GM12878 (cell line): ENCODE results near the gene TSPAN2. TPM values are rescaled to one million over a fixed set of nuclear protein-coding genes. Genes with fewer than 3 reads are reported as not detected.

ENCODE experiments used
- ATAC-seq: fragments of 200-7000 bp; cut with Tn5 transposase; 3 replicates; pipeline ENCODE4 v1.9.1; 2020; ENCODE audit warnings: mild to moderate bottlenecking, moderate library complexity
- BruUV-seq: library from RNA; stranded (reverse); fragments of 400-500 nt; replicated peaks from 2 replicates; lab custom pipeline; 2021; lab: Mats Ljungman, UMichigan
- CTCF ChIA-PET: fragments of 300-600 bp; sonication (Branson Sonifier 250); formaldehyde crosslinking; extraction: SDS; loops from one replicate; lab custom pipeline; 2021; ENCODE audit warnings: inconsistent platforms; lab: Yijun Ruan, JAX
- POLR2A ChIA-PET: fragments of 350-600 bp; formaldehyde crosslinking; extraction: SDS; loops from one replicate; lab custom pipeline; 2021; ENCODE audit warnings: inconsistent platforms; lab: Charles Lee
- RAD21 ChIA-PET: fragments of 300-600 bp; sonication (Branson Sonifier 250); formaldehyde crosslinking; loops from one replicate; lab custom pipeline; 2023; ENCODE audit warnings: antibody characterized with exemption; ENCODE audit not compliant: unreplicated experiment; lab: Charles Lee
- SMC1A ChIA-PET: fragments of 300-600 bp; sonication (Branson Sonifier 250); formaldehyde crosslinking; loops from one replicate; lab custom pipeline; 2023; ENCODE audit not compliant: unreplicated experiment, uncharacterized antibody; lab: Charles Lee
- DNase-seq: peaks from one replicate; pipeline ENCODE4 v3.0.0-alpha.2; 2011; ENCODE audit warnings: low read depth, low spot score
- FAIRE-seq: peaks from 3 replicates; lab custom pipeline; 2011; peaks lifted over from hg19 to GRCh38; lab: Jason Lieb, UNC
- H2AFZ ChIP-seq: 2 replicates; pipeline ENCODE4 v1.6.0; 2011; ENCODE audit warnings: low read depth, low read length, control low read depth; ENCODE audit not compliant: control insufficient read depth
- H3K27ac ChIP-seq: 2 replicates; pipeline ENCODE4 v1.5.1; 2011; ENCODE audit warnings: control low read depth; ENCODE audit not compliant: control insufficient read depth, insufficient read depth
- H3K27me3 ChIP-seq, 2 experiments: replicated peaks in 1 of 2; 2 replicates each; pipeline versions ENCODE4 v1.6.0 to v1.6.1; 2011; ENCODE audit warnings: low read length in 1 of 2; ENCODE audit not compliant: control insufficient read depth in 2 of 2, insufficient read depth in 2 of 2
- H3K36me3 ChIP-seq, 2 experiments: 2 replicates each; pipeline ENCODE4 v1.5.1; 2011; ENCODE audit warnings: low read length in 1 of 2; ENCODE audit not compliant: control insufficient read depth in 2 of 2, insufficient read depth in 2 of 2
- H3K4me1 ChIP-seq: 2 replicates; pipeline ENCODE4 v1.6.1; 2011; ENCODE audit warnings: mild to moderate bottlenecking, low read length, moderate library complexity, mixed read lengths; ENCODE audit not compliant: control insufficient read depth, insufficient read depth
- H3K4me2 ChIP-seq: 2 replicates; pipeline ENCODE4 v1.6.0; 2011; ENCODE audit warnings: control low read depth; ENCODE audit not compliant: control insufficient read depth, insufficient read depth
- H3K4me3 ChIP-seq: fragments of 200-600 bp; sonication (generic); 2 replicates; pipeline ENCODE4 v1.5.1; 2016
- H3K79me2 ChIP-seq: 2 replicates; pipeline ENCODE4 v1.6.0; 2011; ENCODE audit warnings: low read length; ENCODE audit not compliant: control insufficient read depth, insufficient read depth
- H3K9ac ChIP-seq: 2 replicates; pipeline ENCODE4 v1.8.0; 2011; ENCODE audit warnings: low read length, control low read depth, mixed read lengths; ENCODE audit not compliant: control insufficient read depth, insufficient read depth
- H3K9me3 ChIP-seq: replicated peaks from 3 replicates; pipeline ENCODE4 v1.5.1; 2011; ENCODE audit warnings: mild to moderate bottlenecking, low read length; ENCODE audit not compliant: control insufficient read depth, insufficient read depth
- H4K20me1 ChIP-seq: 2 replicates; pipeline ENCODE4 v1.6.0; 2011; ENCODE audit not compliant: control insufficient read depth, insufficient read depth
- ATF3 ChIP-seq: IDR thresholded peaks from 2 replicates; pipeline ENCODE4 v1.6.1; 2011; ENCODE audit warnings: low read depth, mild to moderate bottlenecking, low read length, moderate library complexity, borderline replicate concordance; ENCODE audit errors: extremely low read depth
- CEBPZ ChIP-seq: fragments of 150-350 bp; IDR thresholded peaks from 2 replicates; pipeline ENCODE4 v1.6.1; 2016; ENCODE audit warnings: low read depth, low read length
- CTCF ChIP-seq, 3 experiments: IDR thresholded peaks in 2 of 3; conservative IDR thresholded peaks in 1 of 3; 2 replicates each; pipeline ENCODE4 v1.5.1; 2011; ENCODE audit warnings: low read depth in 3 of 3, low read length in 3 of 3, mild to moderate bottlenecking in 3 of 3, control low read depth in 2 of 3, moderate library complexity in 2 of 3, inconsistent platforms in 1 of 3, mixed read lengths in 1 of 3; ENCODE audit not compliant: control insufficient read depth in 2 of 3, insufficient read depth in 1 of 3; ENCODE audit errors: extremely low read depth in 1 of 3
- GATAD2B ChIP-seq: fragments of 450-650 bp; conservative IDR thresholded peaks from 2 replicates; pipeline ENCODE4 v1.6.1; 2017; ENCODE audit warnings: low read depth, mild to moderate bottlenecking, moderate library complexity
- KAT2A ChIP-seq: conservative IDR thresholded peaks from 2 replicates; pipeline ENCODE4 v1.6.1; 2011; ENCODE audit warnings: low read depth, low read length; ENCODE audit not compliant: control insufficient read depth
- MTA2 ChIP-seq: fragments of 450-650 bp; IDR thresholded peaks from 2 replicates; pipeline ENCODE4 v1.6.1; 2016; ENCODE audit warnings: low read depth, mild to moderate bottlenecking, moderate library complexity
- MYB ChIP-seq: fragments of 150-350 bp; IDR thresholded peaks from 2 replicates; pipeline ENCODE4 v1.6.1; 2014; ENCODE audit warnings: mild to moderate bottlenecking, low read depth, low read length, borderline replicate concordance
- NFXL1 ChIP-seq: fragments of 450-650 bp; IDR thresholded peaks from 2 replicates; pipeline ENCODE4 v1.6.1; 2017; ENCODE audit warnings: antibody characterized with exemption, mild to moderate bottlenecking, borderline replicate concordance
- PBX3 ChIP-seq: IDR thresholded peaks from 2 replicates; pipeline ENCODE4 v1.6.1; 2011; ENCODE audit warnings: mild to moderate bottlenecking, low read depth, low read length, moderate library complexity; ENCODE audit not compliant: insufficient replicate concordance
- PML ChIP-seq: IDR thresholded peaks from 2 replicates; pipeline ENCODE4 v1.6.1; 2012; ENCODE audit warnings: low read length, inconsistent platforms
- RUNX3 ChIP-seq: IDR thresholded peaks from 2 replicates; pipeline ENCODE4 v1.6.1; 2012; ENCODE audit warnings: low read length, inconsistent platforms
- SMAD1 ChIP-seq: fragments of 450-650 bp; IDR thresholded peaks from 2 replicates; pipeline ENCODE4 v1.6.1; 2018; ENCODE audit warnings: mild to moderate bottlenecking, low read depth; ENCODE audit not compliant: partially characterized antibody
- STAT3 ChIP-seq: IDR thresholded peaks from 2 replicates; pipeline ENCODE4 v1.6.1; 2011; ENCODE audit warnings: low read depth, low read length, improper control_type of control experiment
- TCF12 ChIP-seq: IDR thresholded peaks from 2 replicates; pipeline ENCODE4 v1.6.1; 2011; ENCODE audit warnings: low read depth, mild to moderate bottlenecking, low read length
- ZZZ3 ChIP-seq: IDR thresholded peaks from 2 replicates; pipeline ENCODE4 v1.6.1; 2011; ENCODE audit warnings: low read depth; ENCODE audit not compliant: control insufficient read depth, insufficient read length
- WGBS: methylation state at CpG from one replicate; pipeline ENCODE4 v1.1.6; 2016; ENCODE audit warnings: low lambda C conversion rate; ENCODE audit not compliant: insufficient replicate concordance, insufficient coverage; ENCODE audit errors: missing lambda C conversion rate; 5-methylcytosine and 5-hydroxymethylcytosine counted together
- in situ Hi-C: fragments of 300-500 bp; cut with MboI; formaldehyde crosslinking; loops from 9 replicates; pipeline ENCODE4 v1.14.3; 2018; ENCODE audit warnings: mixed read lengths
- intact Hi-C: fragments of 100-400 bp; cut with micrococcal nuclease; formaldehyde crosslinking; loops from one replicate; pipeline ENCODE4 v1.14.2; 2022; ENCODE audit not compliant: unreplicated experiment
- polyA plus RNA-seq, 11 experiments: library from polyadenylated mRNA; depleted of rRNA in 4 of 11; unstranded in 6 of 11; stranded (reverse) in 5 of 11; fragments of >200 nt; fragmentation: Nextera tagmentation in 4 of 11; fragmentation: Illumina TruSeq in 1 of 11; extraction: Ambion mirVana in 4 of 11; extraction: Trizol in 1 of 11; gene quantifications; 1 replicate in 1 of 11; 2 replicates in 10 of 11; pipeline versions ENCODE4 v1.2.1 to v1.2.3, GENCODE V29; 2011 to 2016; ENCODE audit warnings: inconsistent platforms in 2 of 11, missing spikeins in 2 of 11, low read depth in 1 of 11
- total RNA-seq, 4 experiments: library from RNA; depleted of rRNA in 3 of 4; stranded (reverse); fragments of >200 nt in 3 of 4; fragmentation: Illumina TruSeq in 1 of 4; extraction: Trizol in 1 of 4; gene quantifications; 2 replicates each; pipeline versions ENCODE4 v1.2.1 to v1.2.3, GENCODE V29; 2013 to 2021

Gene TSPAN2
- total and polyA plus RNA-seq, 10 of the 15 experiments (the other 5 are each of a cell fraction or from before 2014, with no cell fraction given): under 0.01 to 0.73 TPM; not detected in 8

- 18% methylated on average over 2 of the region's 2 CpGs for WGBS
- DNase-seq (no peak), ATAC-seq (no peak)
- H3K4me2 ChIP-seq: no peak overlapping the region
- H3K27ac ChIP-seq: no peak overlapping the region
- intact Hi-C loops: no loop called here
- TF ChIP-seq KAT2A: no peak
- no peak for TF ChIP-seq ZZZ3
- no peak for TF ChIP-seq CTCF (IDR thresholded peaks at IDR 0.05 in 2 of 3, conservative IDR thresholded peaks at IDR 0.05 in 1 of 3; ENCODE audit: control insufficient read depth in 2 of 3, extremely low read depth in 1 of 3, insufficient read depth in 1 of 3, low read depth in 3 of 3, low read length in 3 of 3)
- TF ChIP-seq MYB: no peak
- TF ChIP-seq STAT3: no peak
- TF ChIP-seq TCF12: no peak
- TF ChIP-seq GATAD2B: no peak
- no peak for TF ChIP-seq CEBPZ
- no peak for TF ChIP-seq PML
- no peak for TF ChIP-seq SMAD1
- no peak for TF ChIP-seq RUNX3
- no peak for TF ChIP-seq NFXL1
- TF ChIP-seq MTA2: no peak
- TF ChIP-seq PBX3: no peak
- no peak for TF ChIP-seq ATF3
- TF ChIP-seq, all 136 proteins: peak for 0
- no peaks in the 10 kb centered on the region for H4K20me1 ChIP-seq
- no peaks in the 10 kb centered on the region for H3K36me3 ChIP-seq
- FAIRE-seq: no peak
- no peak overlapping the region for H3K9ac ChIP-seq
- in situ Hi-C loops: no loop called here
- no peaks in the 10 kb centered on the region for H3K4me1 ChIP-seq
- peaks cover 5 to 13% of the 10 kb centered on the region in 2 experiments for H3K27me3 ChIP-seq
- no peak overlapping the region for H2AFZ ChIP-seq
- ChIA-PET RAD21 (interaction anchor here (1.5 to 2.3 kb wide), 3 partner anchors 9 to 22 kb away, joined by 3 to 9 read pairs (median 8); no protein-coding TSS in a partner anchor), SMC1A (interaction anchor here (0.9 to 11.4 kb wide), 5 partner anchors 7 to 38 kb away, joined by 3 to 77 read pairs (median 3); no protein-coding TSS in a partner anchor), POLR2A (interaction anchor here (1.2 to 1.5 kb wide), 2 partner anchors 9 to 12 kb away, joined by 4 read pairs; no protein-coding TSS in a partner anchor), CTCF (interaction anchor here (1.1 to 1.9 kb wide), 3 partner anchors 8 to 32 kb away, joined by 4 to 7 read pairs (median 5); no protein-coding TSS in a partner anchor)
- H3K79me2 ChIP-seq: no peaks in the 10 kb centered on the region
- H3K9me3 ChIP-seq: no peaks in the 10 kb centered on the region; the same call in 2 of the 3 replicates
- H3K4me3 ChIP-seq: no peak overlapping the region
- no TSS peak for BruUV-seq
Measured at GRCh38 chr1:115090186-115090490, 835 bp upstream of the TSPAN2 start.
